Measurements from ENCODE around the gene CCDC91. TPM values are rescaled to one million over a fixed set of nuclear protein-coding genes. Genes with fewer than 3 reads are reported as not detected.
A peak's percentile ranks its signal among the peaks of the same experiment; 100 is the strongest.
"Not testable (repeated sequence)": the region's sequence is repeated elsewhere in the genome, so short reads cannot be mapped to it uniquely, and the experiment has no call there.

The CCDC91 gene
- total RNA-seq, 1 donor, result 21.0 TPM

GRCh38 chr12:28350502-28350901, 160.2 kb downstream of the CCDC91 start:
- DNase-seq (ENCODE audit: low read depth in 2 of 3, low spot score in 2 of 3), result no peak

DNA sequence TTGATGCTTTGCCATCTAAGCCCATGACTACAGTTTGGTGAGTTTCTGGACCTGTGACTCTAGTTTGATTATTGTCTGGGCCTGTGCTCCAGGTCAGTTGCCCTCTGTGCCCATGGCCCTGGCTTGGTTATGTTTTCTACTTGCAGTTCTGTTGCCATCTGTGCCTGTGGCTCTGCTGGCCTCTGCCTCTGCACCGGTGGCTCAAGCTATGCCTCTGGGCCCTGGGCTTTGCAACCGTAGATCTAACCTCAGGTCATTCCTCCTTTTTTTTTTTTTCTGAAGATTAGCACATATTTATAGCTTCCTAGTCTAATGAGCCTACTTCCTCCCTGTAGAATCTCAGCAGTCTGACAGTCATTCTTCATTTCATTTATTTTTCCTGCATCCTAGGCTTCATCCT, 161.2 kb downstream of the CCDC91 start:
- no peak for DNase-seq (ENCODE audit: low read depth in 2 of 3, low spot score in 2 of 3)

DNA sequence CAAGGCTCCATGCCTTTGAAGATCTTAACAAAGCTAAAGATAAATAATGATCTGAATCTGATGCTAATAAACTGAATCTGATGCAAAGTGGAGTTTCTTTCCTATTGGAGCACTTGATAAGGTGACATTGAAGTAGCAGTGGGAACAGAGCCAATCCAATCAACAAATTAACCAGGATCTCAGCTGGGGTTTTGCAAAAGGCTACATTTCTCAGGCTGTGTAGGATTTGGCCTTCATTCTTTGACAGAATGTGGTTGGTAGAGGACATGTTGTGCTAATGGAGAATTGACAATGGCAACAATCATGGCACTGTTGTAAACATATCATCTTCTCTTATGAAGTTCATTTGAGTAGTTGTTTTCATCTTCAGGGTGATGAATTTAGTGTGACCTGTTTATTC, 164.9 kb downstream of the CCDC91 start:
- no peak for DNase-seq (ENCODE audit: low read depth in 2 of 3, low spot score in 2 of 3)

- no peak for DNase-seq (ENCODE audit: low read depth in 2 of 3, low spot score in 2 of 3)
These were observed 170.0 kb downstream of the CCDC91 start for GRCh38 chr12:28360253-28360652.

DNA sequence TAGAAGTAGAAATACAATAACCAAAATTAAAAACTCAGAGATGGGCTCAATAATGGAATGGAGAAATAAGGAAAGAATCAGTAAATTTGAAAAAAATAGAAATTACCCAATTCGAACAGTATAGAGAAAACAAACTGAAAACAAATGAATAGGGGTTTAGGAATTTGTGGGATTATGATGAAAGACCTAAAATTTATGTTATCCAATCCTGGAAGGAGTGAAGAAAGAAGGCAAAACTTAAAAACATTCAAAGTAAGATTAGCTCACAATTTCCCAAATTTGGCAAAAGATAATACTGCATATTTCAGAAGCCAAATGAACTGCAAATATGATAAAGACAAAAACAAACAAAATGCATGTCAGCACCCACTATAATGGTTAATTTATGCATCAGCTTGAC, 177.1 kb downstream of the CCDC91 start:
- no peak for DNase-seq (ENCODE audit: low read depth in 2 of 3, low spot score in 2 of 3)

GRCh38 chr12:28367993-28368392, 177.7 kb downstream of the CCDC91 start:
- no peak for DNase-seq (ENCODE audit: low read depth in 2 of 3, low spot score in 2 of 3)

DNA sequence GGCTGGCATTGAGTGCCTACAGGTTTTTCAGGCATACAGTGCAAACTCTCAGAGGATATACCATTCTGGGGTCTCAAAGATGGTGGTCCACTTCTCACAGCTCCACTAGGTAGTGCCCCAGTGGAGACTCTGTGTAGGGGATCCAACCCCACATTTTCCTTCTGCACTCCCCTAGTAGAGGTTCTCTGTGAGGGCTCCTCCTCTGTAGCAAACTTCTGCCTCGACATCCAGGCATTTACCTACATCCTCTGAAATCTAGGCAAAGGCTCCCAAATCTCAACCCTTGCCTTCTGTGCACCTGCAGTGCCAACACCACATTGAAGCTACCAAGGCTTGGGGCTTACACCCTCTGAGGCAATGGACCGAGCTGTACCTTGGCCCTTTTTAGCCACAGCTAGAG, 179.2 kb downstream of the CCDC91 start:
- peak in 1 of 3 donors; percentile 16 for DNase-seq (ENCODE audit: low read depth in 2 of 3, low spot score in 2 of 3)

GRCh38 chr12:28374556-28374955, 184.3 kb downstream of the CCDC91 start:
- no peak for DNase-seq (ENCODE audit: low read depth in 2 of 3, low spot score in 2 of 3)

- DNase-seq (ENCODE audit: low read depth in 2 of 3, low spot score in 2 of 3), result no peak
These were observed 188.5 kb downstream of the CCDC91 start for GRCh38 chr12:28378736-28379135.

DNA sequence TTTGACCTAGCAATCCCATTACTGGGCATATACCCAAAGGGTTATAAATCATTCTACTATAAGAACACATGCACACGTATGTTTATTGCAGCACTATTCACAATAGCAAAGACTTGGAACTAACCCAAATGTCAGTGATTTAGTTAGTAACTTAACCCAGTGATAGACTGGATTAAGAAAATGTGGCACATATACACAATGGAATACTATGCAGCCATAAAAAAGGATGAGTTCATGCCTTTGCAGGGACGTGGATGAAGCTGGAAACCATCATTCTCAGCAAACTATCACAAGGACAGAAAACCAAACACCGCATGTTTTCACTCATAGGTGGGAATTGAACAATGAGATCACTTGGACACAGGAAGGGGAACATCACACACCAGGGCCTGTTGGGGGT, 189.5 kb downstream of the CCDC91 start:
- not testable (repeated sequence) for DNase-seq (ENCODE audit: low read depth in 2 of 3, low spot score in 2 of 3)

- no peak for DNase-seq (ENCODE audit: low read depth in 2 of 3, low spot score in 2 of 3)
These were observed 193.1 kb downstream of the CCDC91 start for GRCh38 chr12:28383368-28383767.

- no peak for DNase-seq (ENCODE audit: low read depth in 2 of 3, low spot score in 2 of 3)
These were observed 198.6 kb downstream of the CCDC91 start for GRCh38 chr12:28388879-28389278.

- DNase-seq (ENCODE audit: low read depth in 2 of 3, low spot score in 2 of 3), result no peak
These were observed 199.9 kb downstream of the CCDC91 start for GRCh38 chr12:28390206-28390605.

GRCh38 chr12:28390761-28391385, 200.6 kb downstream of the CCDC91 start:
- no peak for DNase-seq (ENCODE audit: low read depth in 2 of 3, low spot score in 2 of 3)

DNA sequence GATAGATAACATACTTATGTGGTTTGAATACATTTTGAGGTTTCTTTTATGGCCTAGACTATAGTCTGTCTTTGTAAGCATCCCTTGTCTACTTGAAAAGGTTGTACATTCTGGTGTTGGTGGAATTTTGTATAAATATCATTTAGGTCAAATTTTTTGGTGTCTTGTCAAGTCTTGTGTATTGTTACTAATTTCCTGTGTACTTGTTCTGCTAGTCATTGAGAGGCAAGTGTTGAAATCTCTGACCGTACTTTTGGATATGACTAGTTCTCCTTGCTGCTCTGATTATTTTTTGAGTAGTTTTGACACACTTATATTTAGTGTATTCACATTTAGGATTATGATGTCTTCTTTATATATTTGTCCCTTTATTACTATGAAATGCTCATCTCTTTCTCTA, 219.6 kb downstream of the CCDC91 start:
- no peak for DNase-seq (ENCODE audit: low read depth in 2 of 3, low spot score in 2 of 3)

DNA sequence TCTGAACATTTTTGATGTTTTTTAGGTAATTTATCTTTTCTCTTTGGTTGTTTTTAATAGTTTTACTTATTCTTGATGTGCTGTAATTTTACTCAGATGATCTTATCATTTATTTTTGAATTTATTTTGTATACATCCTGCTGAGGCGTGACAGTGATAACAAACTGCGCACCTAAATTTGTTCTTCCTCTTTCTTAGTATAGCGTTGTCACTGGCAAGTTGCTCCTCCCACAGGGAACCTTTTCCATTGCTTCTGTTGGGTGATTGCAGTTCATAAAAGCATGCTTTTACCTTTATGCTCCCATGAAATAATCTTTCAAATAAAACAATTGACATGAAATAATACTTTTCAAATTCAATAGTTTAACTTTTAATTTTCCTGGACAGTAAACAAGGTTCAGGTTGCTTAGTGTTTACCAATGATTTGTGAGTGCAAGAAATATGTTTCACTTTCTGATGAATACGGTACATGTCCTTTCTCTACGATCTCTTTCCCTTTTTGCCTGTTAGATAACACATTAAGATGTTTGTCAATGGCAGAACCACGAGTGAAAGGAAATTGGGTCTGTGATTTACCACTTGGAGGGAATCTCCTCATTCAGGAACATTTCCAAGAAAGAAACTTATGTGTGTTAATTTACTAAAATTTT, 223.3 kb downstream of the CCDC91 start:
- no peak for DNase-seq (ENCODE audit: low read depth in 2 of 3, low spot score in 2 of 3)

DNA sequence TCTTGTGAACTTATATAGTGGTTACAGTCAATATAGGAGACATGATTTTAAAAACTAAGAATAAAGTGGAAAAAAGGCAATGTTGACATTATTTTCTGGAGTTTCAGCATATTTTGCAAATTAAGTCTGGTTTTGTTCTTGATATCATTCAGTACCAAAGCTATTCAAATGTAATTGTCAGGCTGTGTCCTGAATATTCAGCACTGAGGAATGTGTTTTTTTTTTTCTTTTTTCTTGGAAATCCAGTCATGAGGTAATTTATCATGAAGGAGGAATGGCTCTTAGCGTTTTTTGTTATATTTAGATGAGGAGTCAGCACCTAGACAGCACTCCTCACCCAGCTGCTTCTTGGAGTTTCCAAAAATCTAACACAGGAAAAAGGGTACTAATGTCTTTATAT, 225.5 kb downstream of the CCDC91 start:
- DNase-seq (ENCODE audit: low read depth in 2 of 3, low spot score in 2 of 3), result no peak

DNA sequence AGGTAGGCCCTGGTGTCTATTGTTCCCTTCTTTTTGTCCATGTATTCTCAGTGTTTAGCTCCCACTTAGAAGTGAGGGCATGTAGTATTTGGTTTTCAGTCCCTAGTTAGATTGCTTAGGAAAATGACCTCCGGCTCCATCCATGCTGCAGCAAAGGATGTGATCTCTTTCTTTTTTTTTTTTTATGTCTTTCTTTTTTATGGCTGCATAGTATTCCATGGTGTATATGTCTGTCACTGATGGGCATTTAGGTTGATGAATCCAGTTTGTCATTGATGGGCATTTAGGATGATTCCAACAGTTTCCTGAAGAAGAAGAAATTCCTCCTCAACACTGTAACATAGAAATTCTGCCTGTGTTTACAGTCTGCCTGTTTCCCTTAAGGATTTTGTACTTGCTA, 231.1 kb downstream of the CCDC91 start:
- DNase-seq (ENCODE audit: low read depth in 2 of 3, low spot score in 2 of 3), result no peak

- DNase-seq (ENCODE audit: low read depth in 2 of 3, low spot score in 2 of 3), result no peak
These were observed 234.7 kb downstream of the CCDC91 start for GRCh38 chr12:28424965-28425364.

GRCh38 chr12:28425526-28425925, 235.3 kb downstream of the CCDC91 start:
- DNase-seq (ENCODE audit: low read depth in 2 of 3, low spot score in 2 of 3), result no peak

DNA sequence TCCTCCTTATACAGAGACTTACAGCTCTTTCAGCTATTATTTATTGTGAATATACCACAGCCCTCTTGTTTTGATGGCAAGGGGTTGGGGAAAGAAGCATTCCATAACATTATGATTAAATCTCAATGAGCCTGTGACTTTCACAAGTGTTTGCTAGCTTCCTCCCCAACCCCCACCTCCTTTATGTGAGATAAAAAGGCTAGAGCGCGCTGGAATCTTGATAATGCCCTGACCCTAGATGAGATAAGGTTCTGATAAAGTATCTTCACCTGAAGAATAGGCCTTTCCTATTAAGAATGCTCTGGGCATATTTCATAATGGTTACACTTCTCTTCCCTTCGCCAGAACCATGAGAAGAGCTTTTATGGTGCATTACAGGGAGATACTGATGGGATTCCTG, 236.8 kb downstream of the CCDC91 start:
- DNase-seq (ENCODE audit: low read depth in 2 of 3, low spot score in 2 of 3), result no peak

GRCh38 chr12:28440081-28440608, 249.9 kb downstream of the CCDC91 start:
- DNase-seq (ENCODE audit: low read depth in 2 of 3, low spot score in 2 of 3), result no peak
